Measurements from ENCODE around the gene SLC25A25.

- TF ChIP-seq, protein P1, sequence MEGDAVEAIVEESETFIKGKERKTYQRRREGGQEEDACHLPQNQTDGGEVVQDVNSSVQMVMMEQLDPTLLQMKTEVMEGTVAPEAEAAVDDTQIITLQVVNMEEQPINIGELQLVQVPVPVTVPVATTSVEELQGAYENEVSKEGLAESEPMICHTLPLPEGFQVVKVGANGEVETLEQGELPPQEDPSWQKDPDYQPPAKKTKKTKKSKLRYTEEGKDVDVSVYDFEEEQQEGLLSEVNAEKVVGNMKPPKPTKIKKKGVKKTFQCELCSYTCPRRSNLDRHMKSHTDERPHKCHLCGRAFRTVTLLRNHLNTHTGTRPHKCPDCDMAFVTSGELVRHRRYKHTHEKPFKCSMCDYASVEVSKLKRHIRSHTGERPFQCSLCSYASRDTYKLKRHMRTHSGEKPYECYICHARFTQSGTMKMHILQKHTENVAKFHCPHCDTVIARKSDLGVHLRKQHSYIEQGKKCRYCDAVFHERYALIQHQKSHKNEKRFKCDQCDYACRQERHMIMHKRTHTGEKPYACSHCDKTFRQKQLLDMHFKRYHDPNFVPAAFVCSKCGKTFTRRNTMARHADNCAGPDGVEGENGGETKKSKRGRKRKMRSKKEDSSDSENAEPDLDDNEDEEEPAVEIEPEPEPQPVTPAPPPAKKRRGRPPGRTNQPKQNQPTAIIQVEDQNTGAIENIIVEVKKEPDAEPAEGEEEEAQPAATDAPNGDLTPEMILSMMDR (IDR thresholded peaks at IDR 0.05) = no peak
- TF ChIP-seq POLR2AphosphoS5 (IDR thresholded peaks at IDR 0.05) (no peak), POLR2A (IDR thresholded peaks at IDR 0.05) (no peak)
Measured at GRCh38 chr9:128123451-128124080, 55.5 kb downstream of the SLC25A25 start.

Data from prostate gland (tissue), 2 donors.